AG20443 (cell line): ENCODE data around the gene ATP9B.
"Not testable (repeated sequence)": the region's sequence is repeated elsewhere in the genome, so short reads cannot be mapped to it uniquely, and the experiment has no call there.

Experiments used
- DNase-seq: peaks from one replicate; pipeline ENCODE4 v3.0.0; 2012; ENCODE audit warnings: low spot score, mixed read lengths

The ATP9B gene

DNA sequence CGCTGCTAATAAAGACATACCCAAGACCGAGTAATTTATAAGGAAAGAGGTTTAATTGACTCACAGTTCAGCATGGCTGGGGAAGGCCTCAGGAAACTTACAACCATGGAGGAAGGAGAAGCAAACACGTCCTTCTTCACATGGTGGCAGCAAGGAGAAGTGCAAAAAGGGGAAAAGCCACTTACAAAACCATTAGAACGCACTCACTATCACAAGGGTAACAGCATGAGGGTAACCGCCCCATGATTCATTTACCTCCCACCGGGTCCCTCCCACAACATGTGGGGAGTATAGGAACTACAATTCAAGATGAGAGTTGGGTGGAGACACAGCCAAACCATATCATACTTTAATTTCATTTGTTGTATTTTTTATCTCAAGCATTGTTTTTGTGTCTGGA is 67.5 kb downstream of the ATP9B start:
- no peak for DNase-seq

DNA sequence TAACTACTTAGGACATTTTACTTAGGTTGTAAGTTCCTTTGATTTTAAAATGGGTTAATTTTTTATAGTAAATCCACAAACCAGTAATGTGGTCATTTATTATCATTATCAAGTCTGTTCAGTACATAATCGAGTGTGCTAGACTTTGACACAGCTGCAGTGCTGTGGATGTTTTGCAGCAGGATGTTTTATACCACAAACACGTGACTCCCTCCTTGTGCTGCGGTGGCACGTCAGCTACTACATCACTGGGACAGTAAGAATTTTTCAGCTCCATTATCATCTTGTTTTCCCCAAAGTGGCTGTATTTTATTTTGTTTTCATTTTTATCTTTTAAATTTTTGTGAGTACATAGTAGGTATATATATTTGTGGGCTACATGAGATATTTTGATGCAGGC is 70.0 kb downstream of the ATP9B start:
- no peak for DNase-seq

DNA sequence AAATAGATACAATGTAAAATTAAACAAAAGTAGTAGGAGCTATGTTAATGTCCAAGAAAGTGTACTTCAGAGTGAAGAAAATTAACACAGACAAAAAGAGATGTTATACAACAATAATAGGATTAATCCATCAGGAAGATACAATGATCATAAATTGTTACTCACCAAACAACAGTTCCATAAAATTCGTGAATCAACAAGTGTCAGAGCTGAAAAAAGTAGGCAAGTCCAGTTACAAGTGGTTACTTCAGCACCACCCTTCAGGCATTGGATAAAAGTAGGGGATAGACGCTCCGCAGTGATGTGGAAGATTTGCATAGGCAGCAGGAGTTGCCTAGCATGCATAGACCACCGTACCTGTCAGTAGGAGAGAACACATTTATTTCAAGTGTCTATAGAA is 77.8 kb downstream of the ATP9B start:
- DNase-seq: no peak

DNA sequence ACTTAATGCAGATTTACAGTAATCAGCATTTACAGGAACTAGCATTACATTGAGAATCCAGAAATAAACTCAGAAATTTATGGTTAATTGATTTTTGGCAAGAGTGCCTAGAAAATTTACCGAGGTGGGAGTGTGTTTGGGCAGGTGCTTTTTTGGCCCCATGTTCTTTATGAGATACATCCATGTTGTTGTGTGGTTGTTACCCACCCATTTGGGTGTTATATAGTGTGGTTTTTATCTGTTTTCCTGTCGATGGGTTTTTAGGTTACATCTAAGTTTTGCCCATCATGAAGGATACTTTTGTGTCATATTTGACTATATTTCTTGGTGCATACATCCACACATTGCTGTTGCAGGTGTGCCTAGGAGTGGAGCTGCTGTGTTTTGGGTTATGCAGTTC is 82.0 kb downstream of the ATP9B start:
- no peak for DNase-seq

DNA sequence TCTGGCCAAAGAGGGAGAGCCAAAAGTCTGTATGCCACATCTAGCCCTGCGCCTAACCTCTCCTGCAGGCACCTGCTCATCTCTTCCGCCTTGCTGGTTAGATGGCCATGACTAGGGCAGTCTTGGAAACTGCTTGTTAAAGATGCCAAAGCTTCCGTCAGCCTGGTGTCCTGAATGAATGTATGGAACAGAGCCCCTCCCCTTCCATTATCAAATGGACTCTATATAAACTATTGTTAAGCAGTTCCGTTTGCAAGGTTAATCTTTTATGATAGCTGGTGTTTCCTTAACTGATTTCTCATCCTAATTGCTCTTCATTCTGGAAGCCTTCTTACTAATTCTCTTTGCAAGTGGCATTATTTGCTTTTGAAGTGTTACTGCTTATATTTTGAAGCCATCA is 87.1 kb downstream of the ATP9B start:
- no peak for DNase-seq

DNA sequence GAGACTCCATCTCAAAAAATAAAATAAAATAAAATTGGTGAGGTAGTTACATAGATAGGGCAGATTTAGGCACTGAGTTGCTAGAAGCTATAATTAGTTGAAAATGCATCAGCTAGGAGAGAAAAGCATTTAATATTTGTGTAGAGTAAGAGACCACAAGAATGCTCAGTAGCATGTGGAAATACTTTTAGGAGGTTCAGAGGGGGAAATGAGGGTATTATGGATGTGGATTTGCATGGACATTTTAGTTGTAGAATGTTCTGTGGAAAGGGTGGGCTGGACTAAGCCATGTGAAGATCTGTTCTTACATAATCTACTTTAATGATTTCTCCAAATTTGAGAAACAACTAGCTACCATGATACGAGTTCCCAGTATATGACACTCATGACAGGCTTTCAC is 95.5 kb downstream of the ATP9B start:
- DNase-seq: no peak

DNA sequence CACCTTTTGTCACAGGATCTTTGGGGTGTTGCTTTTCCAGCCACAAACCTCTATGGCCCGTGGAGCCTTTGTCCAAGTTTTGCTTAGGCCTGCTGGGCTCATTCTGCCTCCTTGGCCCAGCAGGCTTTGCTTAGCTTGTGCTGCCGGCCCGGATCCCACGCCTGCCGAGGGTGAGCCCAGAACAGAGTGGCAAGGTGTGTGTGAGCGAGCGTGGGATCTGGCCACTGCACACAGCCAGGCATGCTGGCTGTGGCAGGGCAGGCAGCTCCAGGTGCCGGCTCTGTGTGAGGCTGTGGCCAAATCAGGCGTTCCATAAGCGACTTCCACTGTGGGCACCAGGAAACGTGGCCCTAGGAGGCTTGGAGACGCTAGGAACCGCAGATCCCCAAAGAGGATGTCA is 97.5 kb downstream of the ATP9B start:
- no peak for DNase-seq

DNA sequence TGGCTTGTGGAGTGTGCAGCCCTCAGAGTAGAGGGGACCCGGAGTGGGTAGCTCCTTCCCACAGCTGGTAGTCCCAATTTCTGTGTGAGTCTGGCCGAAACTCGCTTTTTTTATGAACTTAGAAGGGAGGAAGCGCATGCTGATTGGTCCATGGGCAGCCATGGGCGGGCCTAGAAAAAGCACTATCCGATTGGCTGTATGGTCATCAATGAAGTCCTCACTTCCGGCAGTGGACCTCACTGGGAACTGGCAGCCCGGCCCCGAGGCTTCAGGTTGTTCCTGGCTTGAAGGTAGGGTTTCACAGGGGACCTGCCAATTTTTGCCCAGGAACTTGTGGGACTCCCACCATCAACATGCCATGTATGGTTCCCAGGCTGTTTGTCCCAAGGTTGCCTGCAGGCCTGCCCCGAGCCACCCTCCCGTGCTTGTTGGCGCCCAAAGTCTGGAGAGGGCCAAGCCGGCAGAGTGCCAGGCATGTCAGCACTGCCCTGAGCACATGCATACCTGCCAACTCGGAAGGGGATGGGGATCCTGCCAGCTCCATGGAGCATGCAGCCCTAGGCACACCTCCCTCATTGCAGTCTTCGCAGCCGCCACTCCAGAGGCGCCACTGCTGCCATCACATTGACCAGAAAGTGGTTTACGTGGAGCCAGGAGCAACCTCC is 98.5 kb downstream of the ATP9B start:
- no peak for DNase-seq

DNA sequence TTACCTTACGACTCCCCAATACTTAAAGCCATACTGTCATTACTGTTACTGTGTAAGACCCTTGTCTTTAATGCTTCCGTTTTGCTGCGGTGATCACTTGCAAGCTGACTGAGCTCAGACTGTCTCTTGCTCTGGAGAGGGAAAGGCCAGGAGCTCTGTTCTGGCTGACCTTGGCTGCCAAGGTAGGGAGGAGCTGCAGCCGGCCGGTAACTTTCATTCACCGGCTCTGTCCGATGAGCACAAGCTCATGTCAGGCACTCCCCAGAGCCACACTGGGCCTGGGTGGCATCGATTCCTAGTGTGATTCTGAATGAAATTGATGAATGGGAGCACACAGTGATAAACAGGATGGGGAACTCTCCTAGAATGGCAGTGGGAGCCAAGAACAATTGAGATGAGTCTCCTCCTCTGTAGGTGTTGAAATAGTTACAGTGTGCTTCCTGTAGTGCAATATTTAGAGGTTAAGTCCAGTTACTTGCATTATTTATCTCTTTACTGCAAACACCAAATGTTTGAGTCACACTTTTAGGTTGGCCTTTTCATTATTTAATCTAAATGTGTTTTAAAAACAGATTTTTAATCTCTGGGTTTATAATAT is 100.9 kb downstream of the ATP9B start:
- DNase-seq: peak; percentile 13

DNA sequence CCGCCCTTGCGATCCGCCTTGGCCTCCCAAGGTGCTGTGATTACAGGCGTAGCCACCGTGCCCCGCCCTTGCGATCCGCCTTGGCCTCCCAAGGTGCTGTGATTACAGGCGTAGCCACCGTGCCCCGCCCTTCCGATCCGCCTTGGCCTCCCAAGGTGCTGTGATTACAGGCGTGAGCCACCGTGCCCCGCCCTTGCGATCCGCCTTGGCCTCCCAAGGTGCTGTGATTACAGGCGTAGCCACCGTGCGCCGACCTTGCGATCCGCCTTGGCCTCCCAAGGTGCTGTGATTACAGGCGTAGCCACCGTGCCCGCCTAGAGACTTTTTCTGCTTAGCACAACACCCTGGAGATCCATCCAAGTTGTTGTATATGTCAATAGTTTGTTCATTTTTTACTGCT is 103.1 kb downstream of the ATP9B start:
- not testable (repeated sequence) for DNase-seq

DNA sequence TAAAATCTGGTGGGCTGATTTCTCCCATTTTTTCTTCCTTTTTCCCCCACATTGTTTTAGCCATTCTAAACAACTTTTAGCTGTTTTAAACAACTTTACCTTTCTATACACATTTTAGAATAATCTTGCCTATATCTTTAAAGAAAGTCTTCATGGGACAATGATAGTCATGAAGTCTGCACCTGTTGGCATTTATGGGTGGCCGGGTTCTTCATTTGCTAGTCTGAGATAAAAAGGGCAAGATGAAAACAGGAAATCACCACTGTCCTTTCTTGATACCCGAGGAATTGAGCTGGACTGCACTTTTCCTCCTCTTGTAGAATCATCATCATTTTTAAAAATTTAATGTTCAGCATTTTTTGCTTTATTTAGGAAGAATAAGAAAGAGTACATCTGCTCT is 104.5 kb downstream of the ATP9B start:
- DNase-seq: no peak

DNA sequence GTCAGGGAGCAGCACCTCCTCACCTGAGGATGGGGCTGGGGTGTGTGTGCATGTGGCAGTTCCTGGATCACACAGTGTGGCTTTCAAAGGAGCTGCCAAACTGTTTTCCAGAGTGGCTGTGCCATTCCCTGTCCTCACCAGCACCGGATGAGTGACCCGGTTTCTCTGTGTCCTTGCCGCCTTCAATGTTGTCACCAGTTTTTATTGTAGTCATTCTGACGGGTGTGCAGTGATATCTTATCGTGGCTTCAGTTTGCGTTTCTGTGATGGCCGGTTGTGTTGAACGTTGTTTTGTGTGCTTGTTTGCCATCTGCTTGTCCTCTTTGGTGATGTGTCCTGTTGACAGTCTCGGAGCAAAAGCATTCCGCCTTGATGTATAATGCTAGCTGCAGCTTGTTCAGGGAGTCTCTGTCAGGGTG is 108.9 kb downstream of the ATP9B start:
- DNase-seq: no peak

DNA sequence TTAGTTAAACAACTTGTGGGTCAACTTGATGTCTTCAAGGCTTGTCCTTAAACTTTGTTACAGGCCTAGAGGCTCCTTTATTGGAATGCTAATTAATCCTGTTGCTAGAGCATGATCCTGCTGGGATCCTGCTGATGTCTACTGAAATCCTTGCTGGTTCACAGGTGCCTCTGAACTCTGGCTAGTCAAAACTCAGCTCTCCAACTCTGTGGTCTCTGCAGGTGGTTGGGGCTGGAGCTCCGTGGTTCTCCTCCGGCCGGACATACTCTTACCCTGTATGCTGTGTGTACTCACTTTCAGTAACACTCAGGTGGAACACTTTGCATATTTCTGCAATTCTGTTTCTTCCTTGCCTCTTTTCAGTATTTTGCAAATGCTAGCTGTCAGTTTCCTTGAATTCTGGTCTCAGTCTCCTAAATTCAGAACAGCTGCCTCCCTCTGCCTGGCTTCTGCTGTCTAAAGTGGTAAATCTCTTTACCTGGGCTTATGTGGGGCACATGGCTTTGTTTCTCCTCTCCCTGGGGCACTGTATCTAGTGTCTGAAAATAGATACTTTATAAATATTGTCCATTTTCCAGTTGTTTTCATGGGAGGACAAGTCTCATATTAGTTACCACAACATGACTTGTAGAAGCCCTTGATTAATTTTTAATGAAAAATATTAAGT is 113.0 kb downstream of the ATP9B start:
- no peak for DNase-seq

DNA sequence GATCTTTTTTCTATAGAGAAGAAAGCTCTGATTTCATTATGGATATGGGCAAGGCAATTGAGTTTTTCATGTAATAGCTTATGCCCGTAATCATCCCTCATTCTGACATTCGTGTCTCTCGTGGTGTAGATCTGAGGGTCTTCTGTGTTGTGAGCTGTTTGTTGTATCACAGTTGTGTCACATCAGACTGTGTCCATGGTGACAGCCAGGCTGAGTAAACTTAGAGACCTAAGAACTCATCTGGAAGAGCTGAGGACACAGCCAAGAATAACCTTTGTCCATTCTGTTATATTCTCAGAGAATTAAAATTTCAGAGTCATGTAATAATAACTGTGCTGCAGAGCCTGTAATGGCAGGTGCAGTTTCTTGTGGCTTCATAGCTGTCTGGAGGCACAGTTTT is 116.5 kb downstream of the ATP9B start:
- DNase-seq: no peak

DNA sequence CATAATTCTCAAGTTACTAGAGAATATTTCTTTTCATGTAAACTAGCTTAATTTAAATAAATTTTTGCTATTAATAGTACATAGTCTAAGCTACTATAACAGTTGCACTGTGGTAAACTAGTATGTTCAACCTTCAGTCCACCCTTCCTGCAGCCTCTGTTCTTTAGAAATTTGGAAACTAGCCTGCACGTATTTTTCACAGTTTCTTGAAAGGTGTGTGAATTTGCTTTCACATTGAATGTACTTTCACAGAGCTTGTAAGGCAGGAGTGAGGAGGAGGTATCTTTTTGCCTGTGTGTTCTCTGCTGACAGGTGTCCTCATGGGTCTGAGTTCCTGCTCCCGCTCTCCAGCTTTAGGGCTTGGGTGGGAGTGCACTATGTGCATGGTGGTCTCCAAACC is 117.5 kb downstream of the ATP9B start:
- no peak for DNase-seq

DNA sequence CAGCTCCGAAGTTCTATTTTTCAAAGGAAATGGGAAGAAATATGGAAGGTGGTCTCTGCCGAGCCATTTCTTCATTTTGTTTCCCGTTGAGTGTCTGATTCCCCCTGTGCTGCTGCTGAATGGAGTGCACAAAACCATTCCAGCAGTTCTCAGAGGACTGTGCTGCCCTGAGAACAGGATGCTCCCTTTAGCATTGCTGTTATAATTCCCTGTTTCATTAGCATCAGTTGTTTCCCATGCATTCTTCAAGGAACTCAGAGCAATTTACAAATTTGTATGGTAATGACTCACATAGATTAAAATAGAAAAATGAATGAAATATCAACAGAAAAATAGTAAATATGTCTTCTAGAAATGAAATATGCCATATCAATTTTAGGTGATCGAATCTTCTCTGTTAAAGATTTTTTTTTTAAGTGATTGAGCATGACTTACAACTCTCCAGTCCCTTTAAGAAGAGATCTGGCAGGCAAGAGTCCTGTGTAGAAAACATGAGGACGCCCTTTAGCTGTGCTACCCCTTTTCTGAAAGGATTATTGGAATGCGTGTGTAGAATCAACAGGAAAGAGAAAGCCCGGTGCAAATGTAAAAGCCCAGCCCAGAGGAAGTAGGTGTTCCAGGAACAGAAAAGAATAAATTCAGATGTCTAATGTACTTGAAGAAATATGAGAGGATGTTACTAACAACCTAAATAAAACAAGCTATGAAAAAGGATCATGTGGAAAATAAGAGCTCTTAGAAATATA is 118.5 kb downstream of the ATP9B start:
- no peak for DNase-seq

DNA sequence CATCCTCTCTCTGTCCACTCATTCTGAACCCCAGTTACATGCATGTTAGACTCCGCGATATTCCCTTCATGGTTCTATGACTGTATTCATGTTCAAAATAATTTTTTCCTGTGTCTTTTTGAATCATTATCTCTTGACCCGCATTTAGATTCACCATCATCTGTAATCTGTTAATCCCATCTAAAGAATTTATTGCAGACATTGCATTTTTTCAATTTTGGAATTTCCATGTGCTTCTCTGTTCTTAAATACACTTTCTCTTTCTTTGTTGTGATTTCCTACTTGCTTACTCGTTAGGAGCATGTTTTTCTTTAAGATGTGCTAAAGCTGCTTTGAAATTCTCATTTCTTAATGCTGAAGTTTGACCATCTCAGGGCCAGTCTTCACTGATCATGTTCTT is 122.2 kb downstream of the ATP9B start:
- DNase-seq: no peak

DNA sequence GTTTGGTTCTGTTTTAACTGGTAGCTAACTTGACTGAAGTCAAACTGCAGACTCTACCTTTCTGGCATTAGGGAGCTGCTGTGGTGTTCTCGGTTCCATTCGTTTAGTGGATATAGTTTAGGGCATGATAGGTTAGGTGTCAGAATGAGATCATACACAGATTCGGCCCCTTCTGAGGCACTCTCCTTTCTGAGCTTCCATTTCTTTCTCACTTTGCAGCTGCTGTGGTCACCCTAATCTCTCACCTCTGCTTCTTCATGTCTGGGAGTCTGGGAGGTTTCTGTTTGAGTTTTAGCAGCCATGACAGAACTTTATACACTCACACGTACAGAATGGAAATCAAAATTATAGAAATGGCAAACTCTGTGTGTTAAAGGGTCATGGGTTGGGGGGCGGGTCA is 122.8 kb downstream of the ATP9B start:
- DNase-seq: no peak

DNA sequence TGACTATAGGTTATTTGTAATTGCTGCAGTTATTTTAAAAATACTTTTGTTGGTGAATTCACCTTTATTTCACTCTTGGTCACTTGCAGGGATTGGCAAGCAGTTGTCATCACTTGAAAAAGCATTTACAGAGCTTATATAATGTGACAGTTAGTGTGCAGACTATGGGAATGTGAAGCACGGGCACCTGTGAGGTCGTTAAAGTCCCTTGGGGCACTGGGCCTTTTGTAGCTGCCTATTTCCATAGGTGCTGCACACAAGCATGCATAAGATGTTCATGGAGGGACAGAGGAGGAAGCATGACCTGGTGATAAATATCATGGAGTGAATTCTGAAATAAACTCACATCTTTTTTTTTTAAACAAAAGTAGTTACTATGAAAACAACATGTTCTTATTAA is 124.6 kb downstream of the ATP9B start:
- no peak for DNase-seq

DNA sequence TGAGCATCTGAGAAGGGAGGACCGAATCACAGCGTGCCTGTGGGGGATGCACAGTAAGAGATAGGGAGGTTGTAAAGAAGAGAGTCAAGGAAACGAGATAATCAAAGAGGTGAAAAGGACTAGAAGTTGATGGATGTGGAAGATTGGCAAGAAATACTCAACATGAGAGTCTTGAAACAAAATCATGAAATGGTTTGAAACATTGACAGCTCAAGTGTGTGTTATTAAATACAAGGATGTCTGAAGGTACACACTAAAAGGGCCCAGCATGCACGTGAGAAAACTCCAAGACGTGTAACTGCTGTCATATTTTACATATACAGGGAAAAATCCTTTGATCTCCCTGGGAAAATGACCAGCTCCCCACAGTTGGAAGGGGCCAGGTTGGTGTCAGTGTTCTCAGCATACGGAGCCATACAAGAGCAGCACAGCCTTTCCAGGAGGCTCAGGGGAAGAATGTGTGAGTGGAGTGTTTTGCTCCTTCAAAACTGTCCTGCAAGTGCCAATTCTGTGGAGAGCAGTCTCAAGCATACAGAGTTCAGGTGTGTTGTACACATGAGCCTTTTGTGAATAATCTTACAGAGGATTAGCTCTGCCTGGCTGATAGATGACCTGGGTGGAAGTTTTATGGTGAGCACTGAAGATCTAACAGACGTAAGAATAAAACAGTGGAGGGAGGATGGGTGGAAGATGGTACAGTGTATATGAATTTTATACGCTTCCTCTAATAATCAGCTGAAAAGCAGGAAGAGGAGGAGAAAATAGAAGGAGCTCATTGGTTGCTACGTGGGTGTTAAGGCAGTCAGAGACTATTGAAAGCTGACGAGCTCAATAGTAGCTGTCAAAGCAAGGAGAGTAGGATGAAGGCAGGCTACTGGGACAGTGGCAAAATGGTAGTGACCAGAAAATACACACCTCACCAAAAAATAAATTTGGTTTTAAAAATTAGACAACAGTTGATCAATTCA is 126.8 kb downstream of the ATP9B start:
- no peak for DNase-seq

DNA sequence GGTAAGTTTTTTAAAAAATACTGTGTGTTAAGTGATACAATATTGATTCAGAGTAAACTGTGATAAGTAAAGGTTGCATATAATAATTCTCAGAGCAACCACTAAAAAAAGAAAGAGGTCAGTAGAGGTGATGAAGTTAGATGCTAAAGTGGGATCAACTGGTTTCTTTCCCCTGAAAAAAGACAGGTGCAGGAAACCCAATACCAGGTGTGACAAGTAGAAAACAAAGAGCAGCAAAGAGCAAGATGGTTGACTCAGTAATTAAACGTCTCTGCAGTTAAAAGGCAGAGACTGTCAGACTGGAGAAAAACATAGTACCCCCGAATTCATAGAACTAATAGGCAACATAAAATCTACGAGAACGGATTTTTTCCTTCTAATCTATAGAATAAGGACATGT is 128.3 kb downstream of the ATP9B start:
- DNase-seq: no peak
